Measurements from ENCODE around the gene RAB24. TPM values are rescaled to one million over a fixed set of nuclear protein-coding genes. Genes with fewer than 3 reads are reported as not detected.

The RAB24 gene
- total RNA-seq, 1 experiment from 2014 or later: 25.4 TPM

GRCh38 chr5:177336603-177337494 is 33.3 kb upstream of the RAB24 start:
- Histone ChIP-seq H3K4me3 (no peak overlapping the region), H3K27ac (no peak overlapping the region), H3K4me1 (no peaks in the 10 kb centered on the region), H3K9me3 (replicated peaks) (no peaks in the 10 kb centered on the region), H3K36me3 (peaks cover 25% of the 10 kb centered on the region), H3K27me3 (no peaks in the 10 kb centered on the region)
- no peak for DNase-seq

- DNase-seq: peak in 1 of 2 experiments; percentile 30
- H3K9me3 ChIP-seq (replicated peaks): no peaks in the 10 kb centered on the region
- no peak overlapping the region for H3K4me3 ChIP-seq
- H3K27ac ChIP-seq: no peak overlapping the region
- H3K27me3 ChIP-seq: no peaks in the 10 kb centered on the region
- H3K36me3 ChIP-seq: peaks cover 19% of the 10 kb centered on the region
- no peaks in the 10 kb centered on the region for H3K4me1 ChIP-seq
These were observed 32.6 kb upstream of the RAB24 start for GRCh38 chr5:177336112-177336511.

- Histone ChIP-seq H3K4me1 (no peaks in the 10 kb centered on the region), H3K27me3 (no peaks in the 10 kb centered on the region), H3K36me3 (peaks cover 19% of the 10 kb centered on the region), H3K27ac (no peak overlapping the region), H3K4me3 (no peak overlapping the region), H3K9me3 (replicated peaks) (no peaks in the 10 kb centered on the region)
- DNase-seq: no peak
These were observed 32.2 kb upstream of the RAB24 start for GRCh38 chr5:177335701-177336065.

GRCh38 chr5:177334781-177335700 is 31.5 kb upstream of the RAB24 start:
- H3K27ac ChIP-seq: no peak overlapping the region
- H3K4me3 ChIP-seq: no peak overlapping the region
- no peaks in the 10 kb centered on the region for H3K9me3 ChIP-seq (replicated peaks)
- H3K36me3 ChIP-seq: peaks cover 21% of the 10 kb centered on the region
- DNase-seq: no peak
- H3K27me3 ChIP-seq: no peaks in the 10 kb centered on the region
- H3K4me1 ChIP-seq: no peaks in the 10 kb centered on the region

GRCh38 chr5:177334155-177334551 is 30.6 kb upstream of the RAB24 start:
- Histone ChIP-seq H3K27ac (no peak overlapping the region), H3K36me3 (peaks cover 21% of the 10 kb centered on the region), H3K4me3 (no peak overlapping the region), H3K9me3 (replicated peaks) (no peaks in the 10 kb centered on the region), H3K27me3 (no peaks in the 10 kb centered on the region), H3K4me1 (no peaks in the 10 kb centered on the region)
- DNase-seq: no peak

GRCh38 chr5:177333420-177334154 is 30.1 kb upstream of the RAB24 start:
- Histone ChIP-seq H3K27ac (no peak overlapping the region), H3K4me1 (no peaks in the 10 kb centered on the region), H3K9me3 (replicated peaks) (no peaks in the 10 kb centered on the region), H3K4me3 (no peak overlapping the region), H3K36me3 (peaks cover 21% of the 10 kb centered on the region), H3K27me3 (no peaks in the 10 kb centered on the region)
- DNase-seq: no peak

GRCh38 chr5:177332896-177333260 is 29.4 kb upstream of the RAB24 start:
- no peaks in the 10 kb centered on the region for H3K27me3 ChIP-seq
- no peak overlapping the region for H3K4me3 ChIP-seq
- H3K27ac ChIP-seq: no peak overlapping the region
- no peaks in the 10 kb centered on the region for H3K4me1 ChIP-seq
- H3K36me3 ChIP-seq: peaks cover 21% of the 10 kb centered on the region
- DNase-seq: no peak
- no peaks in the 10 kb centered on the region for H3K9me3 ChIP-seq (replicated peaks)

- H3K27ac ChIP-seq: no peak overlapping the region
- peaks cover 18% of the 10 kb centered on the region for H3K36me3 ChIP-seq
- no peaks in the 10 kb centered on the region for H3K9me3 ChIP-seq (replicated peaks)
- H3K4me1 ChIP-seq: no peaks in the 10 kb centered on the region
- no peak overlapping the region for H3K4me3 ChIP-seq
- no peak for DNase-seq
- H3K27me3 ChIP-seq: no peaks in the 10 kb centered on the region
These were observed 28.7 kb upstream of the RAB24 start for GRCh38 chr5:177332031-177332895.

- no peak overlapping the region for H3K27ac ChIP-seq
- H3K4me1 ChIP-seq: 0 out of 2 replicates have a peak, but pooled peaks cover under 1% of the 10 kb centered on the region
- no peaks in the 10 kb centered on the region for H3K27me3 ChIP-seq
- no peak for DNase-seq
- no peak overlapping the region for H3K4me3 ChIP-seq
- H3K36me3 ChIP-seq: peaks cover 13% of the 10 kb centered on the region
- no peaks in the 10 kb centered on the region for H3K9me3 ChIP-seq (replicated peaks)
These were observed 27.7 kb upstream of the RAB24 start for GRCh38 chr5:177330991-177331842.

GRCh38 chr5:177329883-177330282 is 26.4 kb upstream of the RAB24 start:
- Histone ChIP-seq H3K36me3 (peaks cover 13% of the 10 kb centered on the region), H3K9me3 (replicated peaks) (no peaks in the 10 kb centered on the region)
- no peak for DNase-seq

GRCh38 chr5:177328545-177329231 is 25.2 kb upstream of the RAB24 start:
- Histone ChIP-seq H3K27ac (no peak overlapping the region), H3K9me3 (replicated peaks) (no peaks in the 10 kb centered on the region), H3K27me3 (no peaks in the 10 kb centered on the region), H3K36me3 (peaks cover 5% of the 10 kb centered on the region), H3K4me3 (no peak overlapping the region), H3K4me1 (0 out of 2 replicates have a peak, but pooled peaks cover 5% of the 10 kb centered on the region)
- no peak for DNase-seq

More at GRCh38 chr5:177329883-177330282, 26.4 kb upstream of the RAB24 start:
- Histone ChIP-seq H3K27me3 (no peaks in the 10 kb centered on the region), H3K4me1 (0 out of 2 replicates have a peak, but pooled peaks cover 5% of the 10 kb centered on the region), H3K4me3 (no peak overlapping the region), H3K27ac (no peak overlapping the region)

- Histone ChIP-seq H3K27ac (no peak overlapping the region), H3K4me3 (no peak overlapping the region), H3K4me1 (0 out of 2 replicates have a peak, but pooled peaks cover 5% of the 10 kb centered on the region), H3K27me3 (no peaks in the 10 kb centered on the region), H3K36me3 (0 out of 2 replicates have a peak, but pooled peaks cover 2% of the 10 kb centered on the region), H3K9me3 (replicated peaks) (no peaks in the 10 kb centered on the region)
- DNase-seq: no peak
These were observed 24.3 kb upstream of the RAB24 start for GRCh38 chr5:177327539-177328522.
